GM21515 (cell line): ENCODE data around the gene ACSL6.

Experiments
- ATAC-seq: cut with Tn5 transposase; IDR thresholded peaks from one replicate; pipeline ENCODE4 v1.9.1; 2021; ENCODE audit not compliant: unreplicated experiment

Gene ACSL6

GRCh38 chr5:132049093-132049492 lies 37.6 kb upstream of the ACSL6 start:
- ATAC-seq = no peak

DNA sequence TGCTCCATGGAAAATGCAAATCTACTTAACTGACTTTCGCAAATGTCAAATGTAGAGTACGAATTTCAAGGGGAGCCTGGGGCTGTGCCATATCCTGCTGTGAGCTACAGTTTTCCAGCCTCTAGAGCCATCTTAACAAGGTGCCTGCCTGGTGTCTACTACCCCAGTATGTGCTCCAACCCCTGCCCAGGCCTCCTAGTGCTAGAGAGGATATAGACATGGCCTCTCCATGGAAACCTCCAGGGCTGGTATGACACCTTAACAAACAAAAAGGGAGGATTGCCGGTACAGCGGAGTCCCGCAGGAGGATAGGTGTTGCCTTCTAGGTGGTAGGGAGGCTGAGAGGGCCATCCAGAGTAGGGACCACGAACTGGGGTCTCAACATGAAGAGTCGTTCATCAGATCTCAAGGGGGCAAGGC lies 35.4 kb upstream of the ACSL6 start:
- ATAC-seq = no peak

- ATAC-seq = no peak
These were observed 32.7 kb upstream of the ACSL6 start for GRCh38 chr5:132044207-132044606.

- ATAC-seq = no peak
These were observed 25.9 kb upstream of the ACSL6 start for GRCh38 chr5:132037353-132037752.

DNA sequence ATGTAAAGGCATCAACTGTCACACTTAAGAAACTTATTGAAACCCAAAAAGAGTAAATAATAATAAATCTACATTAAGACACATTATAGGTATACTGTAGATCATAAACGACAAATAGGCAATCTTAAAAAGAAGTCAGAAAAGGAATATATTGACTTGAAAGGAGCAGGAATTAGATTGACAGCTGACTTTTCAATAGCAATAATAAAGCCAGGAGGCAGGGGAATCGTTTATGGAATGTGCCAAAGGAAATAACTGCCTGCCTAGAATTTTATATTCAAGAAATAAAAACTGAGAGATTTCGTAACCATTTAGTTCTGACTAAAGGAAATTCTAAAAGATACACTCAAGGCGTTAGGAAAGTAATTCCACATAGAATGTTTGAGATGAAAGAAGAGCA lies 21.7 kb upstream of the ACSL6 start:
- no peak for ATAC-seq

DNA sequence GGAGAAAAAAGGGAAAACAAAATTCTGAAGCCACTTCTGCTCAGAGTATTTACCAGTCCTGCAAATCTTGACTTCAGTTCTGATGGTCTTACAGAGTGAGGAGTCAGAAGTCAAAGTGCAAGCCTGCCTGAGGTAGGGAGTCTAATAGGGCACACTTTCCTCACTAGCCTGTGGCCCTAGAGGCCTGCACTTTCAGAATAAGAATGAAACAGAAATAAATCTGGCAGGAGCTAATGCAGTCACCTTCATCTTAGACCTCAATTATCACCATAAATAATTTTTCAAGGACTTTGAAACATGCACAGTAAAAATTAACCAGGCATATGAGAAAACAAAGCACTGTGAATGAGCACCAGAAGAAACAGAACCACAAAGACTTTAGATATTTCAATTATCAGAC lies 20.7 kb upstream of the ACSL6 start:
- no peak for ATAC-seq

DNA sequence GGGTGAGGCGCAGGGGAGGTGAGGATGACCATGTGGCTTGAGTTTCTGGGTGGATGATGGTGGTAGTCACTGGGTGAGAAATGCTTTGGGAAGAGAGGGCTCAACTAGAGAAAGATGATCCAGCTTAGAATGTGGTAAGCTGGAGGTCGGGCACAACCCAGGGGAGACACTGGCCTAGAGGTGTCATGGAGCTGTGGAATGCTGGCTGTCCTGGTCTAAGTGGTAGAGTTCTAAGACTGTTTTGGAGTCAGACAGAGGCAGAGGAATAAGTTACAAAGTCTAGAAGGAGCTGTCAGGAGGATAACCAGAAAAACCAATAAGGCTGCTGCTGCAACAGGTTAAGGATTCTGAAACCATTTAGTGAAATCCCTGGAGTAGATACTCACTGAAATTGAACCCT lies 19.2 kb upstream of the ACSL6 start:
- ATAC-seq = no peak

- ATAC-seq = no peak
These were observed 18.3 kb upstream of the ACSL6 start for GRCh38 chr5:132029609-132030330.

- ATAC-seq = peak; percentile 51
These were observed 15.6 kb upstream of the ACSL6 start for GRCh38 chr5:132027027-132027426.

- ATAC-seq = no peak
These were observed 15.1 kb upstream of the ACSL6 start for GRCh38 chr5:132026516-132027008.

GRCh38 chr5:132025403-132025971 lies 14.0 kb upstream of the ACSL6 start:
- ATAC-seq = no peak

- ATAC-seq = no peak
These were observed 13.4 kb upstream of the ACSL6 start for GRCh38 chr5:132024789-132025402.

DNA sequence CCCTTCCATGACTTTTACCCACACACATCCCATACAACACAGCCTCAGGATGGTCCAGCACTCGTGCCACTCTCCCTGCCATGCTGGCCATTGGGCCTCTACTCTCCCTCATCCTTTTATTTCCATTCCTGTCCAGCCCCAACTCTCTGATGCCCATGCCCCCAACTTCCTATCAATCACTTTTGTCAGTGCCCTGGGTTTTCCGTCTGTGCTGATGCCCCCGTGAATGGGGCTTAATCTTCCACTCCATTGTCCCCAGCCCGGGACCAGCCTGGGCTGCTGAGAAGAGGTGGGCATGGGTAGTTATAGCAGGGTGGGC lies 12.6 kb upstream of the ACSL6 start:
- ATAC-seq = no peak

GRCh38 chr5:132023258-132024116 lies 12.0 kb upstream of the ACSL6 start:
- no peak for ATAC-seq

GRCh38 chr5:132022737-132023136 lies 11.3 kb upstream of the ACSL6 start:
- ATAC-seq = no peak

- no peak for ATAC-seq
These were observed 10.2 kb upstream of the ACSL6 start for GRCh38 chr5:132021654-132022053.

DNA sequence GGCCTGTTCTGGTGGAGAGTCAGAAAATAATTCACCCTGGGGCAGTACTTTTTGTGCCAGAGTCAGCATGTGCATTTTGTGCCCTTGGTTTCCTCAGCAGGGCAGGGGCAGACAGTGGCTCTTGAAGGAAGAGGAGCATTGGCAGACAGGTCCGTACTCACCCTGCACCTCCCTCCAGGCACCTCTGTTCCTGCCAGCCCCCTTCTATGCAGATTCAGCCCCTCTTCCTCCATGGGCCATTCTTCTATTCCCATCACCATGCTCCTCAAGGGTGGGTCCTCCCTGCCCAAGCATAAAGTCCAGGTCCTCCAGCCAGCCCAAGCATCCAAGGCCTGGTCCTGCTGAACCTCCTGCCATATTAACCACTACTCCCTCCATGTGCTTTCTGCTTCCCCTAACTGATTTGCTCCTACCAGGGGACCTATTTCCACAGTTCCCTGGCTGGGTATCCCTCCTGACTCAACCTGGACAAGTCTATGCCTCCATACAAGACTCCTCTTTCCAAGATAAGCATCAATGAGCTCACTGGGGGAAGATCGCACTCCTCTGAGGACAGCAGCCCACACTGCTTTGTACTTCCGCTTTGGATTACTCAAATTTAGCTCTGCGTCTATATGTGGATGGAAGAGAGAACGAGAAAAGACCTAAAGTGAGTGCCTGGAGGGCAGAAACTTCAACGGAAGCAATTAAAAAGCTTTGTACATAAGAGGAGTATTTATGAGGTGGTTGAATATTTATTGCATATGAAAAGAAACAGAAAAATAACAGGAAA lies 9.3 kb upstream of the ACSL6 start:
- ATAC-seq = peak; percentile 10

DNA sequence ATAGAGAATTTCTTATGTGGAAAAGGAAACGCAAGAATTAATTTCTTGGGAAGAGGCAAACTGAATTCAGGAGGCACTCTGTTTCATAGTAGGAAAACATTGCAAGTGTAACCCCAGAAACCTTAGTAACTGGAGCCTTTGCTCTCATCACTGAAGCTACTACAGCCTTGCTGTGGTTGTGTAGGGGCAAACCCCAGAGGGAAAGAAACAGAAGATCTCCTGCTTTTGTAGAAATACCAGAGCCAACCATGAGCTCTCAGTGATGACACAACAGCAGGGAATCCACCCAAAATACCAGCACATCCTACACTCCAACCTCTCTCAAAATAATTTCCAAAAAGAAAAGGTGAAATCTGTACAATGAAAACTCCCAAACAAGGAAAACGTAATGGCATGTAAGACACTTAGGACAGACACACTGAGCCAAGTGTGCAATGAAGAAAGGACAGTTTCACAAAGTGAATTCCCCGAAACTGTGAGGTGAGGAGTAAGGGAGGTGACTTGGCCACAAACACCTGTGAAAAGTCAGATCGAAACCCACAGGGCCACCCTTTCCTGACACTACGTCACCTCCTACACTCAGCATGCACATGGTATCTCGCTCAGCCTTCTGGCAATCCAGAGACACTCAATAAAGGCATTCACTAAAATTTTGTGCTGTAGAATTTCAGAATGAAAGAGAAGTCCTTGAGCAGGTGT lies 8.5 kb upstream of the ACSL6 start:
- ATAC-seq = peak; percentile 98

DNA sequence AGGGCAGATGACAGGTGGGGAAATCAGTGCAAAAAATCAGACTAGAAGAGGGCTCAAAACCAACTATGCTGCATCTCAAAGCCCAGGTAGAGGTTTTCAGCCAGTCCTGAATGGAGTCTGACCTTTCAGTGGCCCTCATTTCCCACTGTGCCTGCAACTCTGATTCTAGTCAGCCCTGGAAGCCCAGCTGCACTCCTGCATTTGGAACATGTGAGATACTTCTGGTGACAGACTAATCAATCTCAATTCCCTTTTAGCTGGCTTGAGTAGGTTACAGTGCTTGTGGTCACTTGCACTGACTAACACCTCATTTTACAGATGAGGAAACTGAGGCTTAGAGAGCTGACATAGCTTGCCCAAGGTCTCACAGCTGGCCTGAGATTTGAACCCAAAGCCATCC lies 7.9 kb upstream of the ACSL6 start:
- ATAC-seq = peak; percentile 34
